ENCODE measurements around the gene ERGIC1. TPM values are rescaled to one million over a fixed set of nuclear protein-coding genes. Genes with fewer than 3 reads are reported as not detected.
A peak's percentile ranks its signal among the peaks of the same experiment; 100 is the strongest.

ERGIC1 gene
- total and polyA plus RNA-seq, 2 of the 13 experiments (the other 11 are each of a cell fraction or from before 2014, with no cell fraction given): 78.5 to 184 TPM

GRCh38 chr5:172926008-172926523 is 92.0 kb downstream of the ERGIC1 start:
- in situ Hi-C loops (cut with HindIII; ENCODE audit: extremely low pct_ligation_motif_present, low pct_unique_long_range_greater_than_20kb) (loop anchor here (10.0 kb wide), 1 partner anchor 451 kb away; no protein-coding TSS in a partner anchor), intact Hi-C loops (cut with micrococcal nuclease; ENCODE audit: unreplicated experiment) (no loop called here)
- H3K27me3 ChIP-seq (ENCODE audit: control insufficient read depth in 1 of 2, insufficient read depth in 2 of 2, low read length in 2 of 2): no peaks in the 10 kb centered on the region
- POLR2A ChIA-PET: no interaction called here
- no peak overlapping the region for H3K27ac ChIP-seq (ENCODE audit: extremely low read length, insufficient read depth, low read length)
- peaks cover 16 to 60% of the 10 kb centered on the region in 2 experiments for H3K36me3 ChIP-seq (replicated peaks in 1 of 2; ENCODE audit: control insufficient read depth in 1 of 2, insufficient read depth in 2 of 2, low read length in 2 of 2)
- H3K9me3 ChIP-seq (ENCODE audit: low read length): no peaks in the 10 kb centered on the region
- H2AFZ ChIP-seq (ENCODE audit: low read length): no peak overlapping the region
- BruUV-seq (replicated peaks): no TSS peak
- H3K9ac ChIP-seq (ENCODE audit: insufficient read depth, low read depth, low read length): no peak overlapping the region
- DNase-seq (ENCODE audit: low spot score) (no peak), FAIRE-seq (no peak), ATAC-seq (no peak)
- peak; percentile 85 for TF ChIP-seq ZNF629 (CRISPR knock-in tag; conservative IDR thresholded peaks at IDR 0.05)
- TF ChIP-seq ZNF350 (CRISPR knock-in tag; IDR thresholded peaks at IDR 0.05; ENCODE audit: borderline replicate concordance, low read depth): no peak
- no peak for TF ChIP-seq CENPBD1 (CRISPR knock-in tag; IDR thresholded peaks at IDR 0.05; ENCODE audit: borderline replicate concordance, low read depth)
- TF ChIP-seq ZKSCAN1 (IDR thresholded peaks at IDR 0.05; ENCODE audit: low read length): peak; percentile 62; the same call in 1 of the 2 replicates
- H4K20me1 ChIP-seq (ENCODE audit: insufficient read depth, low read length): no peaks in the 10 kb centered on the region
- H3K79me2 ChIP-seq (ENCODE audit: insufficient read depth, low read length): no peaks in the 10 kb centered on the region
- H3K4me3 ChIP-seq (replicated peaks in 1 of 3; ENCODE audit: insufficient read depth in 1 of 3, low read depth in 2 of 3, low read length in 3 of 3): no peak overlapping the region
- H3K4me2 ChIP-seq (ENCODE audit: low read depth, low read length): no peak overlapping the region
- CTCF ChIA-PET (ENCODE audit: low intra/inter-chr PET ratio, low total read pairs): no interaction called here
- WGBS (ENCODE audit: low lambda C conversion rate): 92% methylated on average over 1 of the region's 2 CpGs
- peaks cover 5% of the 10 kb centered on the region; the same call in 1 of the 2 replicates for H3K4me1 ChIP-seq (ENCODE audit: insufficient read depth, low read length)

- H3K36me3 ChIP-seq (replicated peaks in 1 of 2; ENCODE audit: control insufficient read depth in 1 of 2, insufficient read depth in 2 of 2, low read length in 2 of 2): peaks cover 15 to 54% of the 10 kb centered on the region in 2 experiments
- H3K27me3 ChIP-seq (ENCODE audit: control insufficient read depth in 1 of 2, insufficient read depth in 2 of 2, low read length in 2 of 2): no peaks in the 10 kb centered on the region
- no peaks in the 10 kb centered on the region for H4K20me1 ChIP-seq (ENCODE audit: insufficient read depth, low read length)
- TF ChIP-seq ZNF263 (CRISPR knock-in tag; IDR thresholded peaks at IDR 0.05) (peak; percentile 69), SNRNP70 (IDR thresholded peaks at IDR 0.05; ENCODE audit: low read depth, low read length) (no peak)
- DNase-seq (ENCODE audit: low spot score): no peak
- in situ Hi-C loops (cut with HindIII; ENCODE audit: extremely low pct_ligation_motif_present, low pct_unique_long_range_greater_than_20kb) (loop anchor here (10.0 kb wide), 1 partner anchor 452 kb away; no protein-coding TSS in a partner anchor), intact Hi-C loops (cut with micrococcal nuclease; ENCODE audit: unreplicated experiment) (no loop called here)
- H3K4me1 ChIP-seq (ENCODE audit: insufficient read depth, low read length): peaks cover 5% of the 10 kb centered on the region; the same call in 1 of the 2 replicates
- H3K9me3 ChIP-seq (ENCODE audit: low read length): no peaks in the 10 kb centered on the region
- no peak overlapping the region for H3K9ac ChIP-seq (ENCODE audit: insufficient read depth, low read depth, low read length)
- ChIA-PET CTCF (ENCODE audit: low intra/inter-chr PET ratio, low total read pairs) (no interaction called here), POLR2A (no interaction called here)
- H3K79me2 ChIP-seq (ENCODE audit: insufficient read depth, low read length): no peaks in the 10 kb centered on the region
- H3K4me3 ChIP-seq (replicated peaks in 1 of 3; ENCODE audit: insufficient read depth in 1 of 3, low read depth in 2 of 3, low read length in 3 of 3): no peak overlapping the region
- no peak overlapping the region for H2AFZ ChIP-seq (ENCODE audit: low read length)
- WGBS (ENCODE audit: low lambda C conversion rate): 94% methylated on average over 12 of the region's 12 CpGs
- no peak overlapping the region for H3K27ac ChIP-seq (ENCODE audit: extremely low read length, insufficient read depth, low read length)
- FAIRE-seq: no peak
- no peak overlapping the region for H3K4me2 ChIP-seq (ENCODE audit: low read depth, low read length)
- BruUV-seq (replicated peaks): no TSS peak
- ATAC-seq: no peak
Observed at GRCh38 chr5:172926796-172927195, 92.7 kb downstream of the ERGIC1 start.
